Adrenal gland (tissue), 12 donors: ENCODE results near the gene CEBPZ. TPM values are rescaled to one million over a fixed set of nuclear protein-coding genes. Genes with fewer than 3 reads are reported as not detected.
"Not testable (repeated sequence)": the region's sequence is repeated elsewhere in the genome, so short reads cannot be mapped to it uniquely, and the experiment has no call there.

Experiments
- DNase-seq, 7 donors: peaks; one replicate each; pipeline ENCODE4 v3.0.0-alpha.2; 2019 to 2020
- H3K27ac ChIP-seq, 5 donors: fragments of 200-600 bp; sonication (generic) in 4 of 5; 1 replicate in 3 of 5; 2 replicates in 2 of 5; pipeline versions ENCODE4 v1.5.1 to v1.8.0; 2016 to 2020; ENCODE audit warnings: mild to moderate bottlenecking in 1 of 5
- H3K27me3 ChIP-seq: fragments of 200-600 bp; 2 replicates; pipeline ENCODE4 v1.8.0; 2021
- H3K36me3 ChIP-seq, 2 donors: fragments of 200-600 bp; replicated peaks in 1 of 2; 1 replicate in 1 of 2; 2 replicates in 1 of 2; pipeline versions ENCODE4 v1.5.1 to v1.8.0; 2018 to 2022
- H3K4me1 ChIP-seq, 2 donors: fragments of 200-600 bp; replicated peaks in 1 of 2; 1 replicate in 1 of 2; 2 replicates in 1 of 2; pipeline versions ENCODE4 v1.5.1 to v1.8.0; 2018 to 2021
- H3K4me3 ChIP-seq, 4 donors: fragments of 200-600 bp; sonication (generic) in 3 of 4; one replicate each; pipeline ENCODE4 v1.5.1; 2016 to 2018
- H3K9me3 ChIP-seq, 3 donors: fragments of 200-600 bp; sonication (generic) in 1 of 3; replicated peaks in 1 of 3; 1 replicate in 2 of 3; 2 replicates in 1 of 3; pipeline versions ENCODE4 v1.5.1 to v1.8.0; 2016 to 2021
- CTCF ChIP-seq, 6 experiments: fragments of 450-650 bp in 4 of 6; fragments of 200-600 bp in 2 of 6; sonication (generic) in 1 of 6; IDR thresholded peaks; 1 replicate in 5 of 6; 2 replicates in 1 of 6; pipeline versions ENCODE4 v1.5.1 to v1.8.0; 2016 to 2021; ENCODE audit warnings: antibody characterized with exemption in 6 of 6, mild to moderate bottlenecking in 2 of 6, moderate library complexity in 1 of 6
- POLR2A ChIP-seq, 2 donors: fragments of 450-650 bp; IDR thresholded peaks; one replicate each; pipeline ENCODE4 v1.6.1; 2017; ENCODE audit warnings: antibody characterized with exemption in 2 of 2, mild to moderate bottlenecking in 2 of 2, moderate library complexity in 1 of 2
- WGBS, 4 donors: extraction: QIAGEN DNeasy Blood & Tissue Kit in 2 of 4; methylation state at CpG; one replicate each; pipeline versions ENCODE4 v1.1.5 to v1.1.7; 2013 to 2017; 5-methylcytosine and 5-hydroxymethylcytosine counted together
- intact Hi-C, 2 donors: fragments of 100-400 bp; cut with DNase I; formaldehyde crosslinking; loops; one replicate each; pipeline versions ENCODE4 v1.14.1 to v1.15.0; 2022 to 2023
- polyA plus RNA-seq, 3 donors: library from polyadenylated mRNA; stranded (reverse); fragments of 200-250 nt in 2 of 3; fragments of 350-450 nt in 1 of 3; fragmentation: Illumina TruSeq in 1 of 3; extraction: RNeasy Lipid Tissue Mini Kit (QIAGEN cat#74804) in 1 of 3; gene quantifications; one replicate each; pipeline ENCODE4 v1.2.3, GENCODE V29; 2013 to 2014
- total RNA-seq, 9 donors: library from RNA; depleted of rRNA in 4 of 9; stranded (reverse); fragments of >200 nt in 4 of 9; fragments of 120-200 nt in 1 of 9; fragmentation: NEBNext Ultra II Directional in 1 of 9; extraction: Animal tissue kit (Norgen Biotek cat#: 25700) in 1 of 9; gene quantifications; one replicate each; pipeline versions ENCODE4 v1.1.0 to v1.2.4, GENCODE V29; 2013 to 2023
- donor health status: healthy with polysubstance abuse.
- donor health status: Bipolar disorder and iron deficiency.
- donor health status: DM: yes; HTN: yes; CAD: no.
- donor health status: DM: no; HTN: no; CAD: no.
- donor health status: DM: no; HTN: no; CAD: no.
- donor health status: DM: yes; HTN: yes; CAD: no.

CEBPZ gene
- total and polyA plus RNA-seq, 12 donors = 27.2 to 111 (median 66.7) TPM

- TF ChIP-seq POLR2A (IDR thresholded peaks at IDR 0.05) (no peak), CTCF (IDR thresholded peaks at IDR 0.05) (no peak)
- WGBS, 4 donors = 77 to 86% (median 81%) methylated on average over 4 of the region's 4 CpGs
- H3K27me3 ChIP-seq = no peaks in the 10 kb centered on the region
- H3K9me3 ChIP-seq = no peaks in the 10 kb centered on the region
- peaks cover 0 to 75% of the 10 kb centered on the region in 2 donors for H3K36me3 ChIP-seq
- intact Hi-C loops = no loop called here
- H3K4me3 ChIP-seq = no peak overlapping the region
- no peak for DNase-seq
- no peak overlapping the region for H3K27ac ChIP-seq
- H3K4me1 ChIP-seq = peaks cover 4 to 9% of the 10 kb centered on the region in 2 donors
Observed at GRCh38 chr2:37219046-37219445, 12.3 kb downstream of the CEBPZ start.

DNA sequence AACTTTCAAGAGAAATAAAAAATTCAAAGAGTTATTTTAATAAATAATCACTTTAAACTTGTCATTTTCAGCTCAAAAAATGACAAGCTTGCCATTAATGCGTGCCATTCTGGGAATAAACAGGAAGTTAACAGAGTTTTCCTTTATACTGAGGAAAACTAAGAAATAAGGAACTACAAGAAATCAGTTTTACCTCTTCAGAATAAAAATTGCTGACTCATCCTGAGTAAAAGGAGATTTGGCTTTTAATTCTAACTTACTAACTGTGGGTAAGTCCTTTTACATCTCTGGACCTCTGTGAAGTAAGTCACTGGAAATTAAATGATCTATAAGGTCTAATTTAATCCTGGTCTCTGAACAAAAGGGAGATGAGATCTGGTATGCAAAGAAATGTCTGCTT, 16.1 kb downstream of the CEBPZ start:
- Histone ChIP-seq H3K27me3 (no peaks in the 10 kb centered on the region), H3K9me3 (no peaks in the 10 kb centered on the region), H3K4me3 (no peak overlapping the region), H3K27ac (no peak overlapping the region), H3K4me1 (peaks cover 0 to 9% of the 10 kb centered on the region in 2 donors), H3K36me3 (peaks cover 0 to 84% of the 10 kb centered on the region in 2 donors)
- 65 to 87% (median 72%) methylated on average over 1 of the region's 1 CpG for WGBS, 4 donors
- no peak for DNase-seq
- TF ChIP-seq POLR2A (IDR thresholded peaks at IDR 0.05) = no peak
- TF ChIP-seq CTCF (IDR thresholded peaks at IDR 0.05) = no peak
- intact Hi-C loops = no loop called here

DNA sequence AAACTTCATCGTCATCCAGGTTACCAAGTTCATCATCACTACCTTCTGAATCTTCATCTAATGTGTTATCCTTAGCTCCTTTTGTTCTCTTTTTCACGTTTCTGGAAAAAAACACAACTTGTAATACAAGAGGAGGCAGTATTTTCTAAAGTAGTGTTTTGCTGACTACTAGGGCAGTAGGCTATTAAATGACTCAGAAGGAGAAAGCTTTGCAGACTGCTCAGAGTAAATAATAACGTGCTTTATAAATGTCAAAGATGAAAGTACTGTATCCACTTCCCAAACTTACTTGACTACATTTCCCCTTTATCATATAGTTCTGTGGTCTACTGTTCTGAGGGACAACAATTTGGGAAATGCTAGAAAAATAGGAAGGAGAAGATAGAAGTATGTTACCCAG, 19.5 kb downstream of the CEBPZ start:
- Histone ChIP-seq H3K36me3 (peaks cover 0 to 76% of the 10 kb centered on the region in 2 donors), H3K9me3 (peaks cover 0 to 14% (median 14%) of the 10 kb centered on the region in 3 donors), H3K27me3 (no peaks in the 10 kb centered on the region), H3K4me3 (no peak overlapping the region), H3K27ac (no peak overlapping the region), H3K4me1 (peaks cover 0 to 9% of the 10 kb centered on the region in 2 donors)
- 68 to 76% (median 69%) methylated on average over 3 of the region's 3 CpGs for WGBS, 4 donors
- intact Hi-C loops = no loop called here
- TF ChIP-seq CTCF (IDR thresholded peaks at IDR 0.05) = no peak
- no peak for TF ChIP-seq POLR2A (IDR thresholded peaks at IDR 0.05)
- no peak for DNase-seq

- H3K4me3 ChIP-seq = no peak overlapping the region
- intact Hi-C loops = no loop called here
- no peak for TF ChIP-seq CTCF (IDR thresholded peaks at IDR 0.05)
- no peak for TF ChIP-seq POLR2A (IDR thresholded peaks at IDR 0.05)
- H3K27me3 ChIP-seq = no peaks in the 10 kb centered on the region
- H3K9me3 ChIP-seq = peaks cover 0 to 14% (median 14%) of the 10 kb centered on the region in 3 donors
- no peak overlapping the region for H3K27ac ChIP-seq
- peaks cover 0 to 72% of the 10 kb centered on the region in 2 donors for H3K36me3 ChIP-seq
- H3K4me1 ChIP-seq = peaks cover 0 to 9% of the 10 kb centered on the region in 2 donors
- DNase-seq = no peak
Observed at GRCh38 chr2:37211212-37211611, 20.2 kb downstream of the CEBPZ start.

DNA sequence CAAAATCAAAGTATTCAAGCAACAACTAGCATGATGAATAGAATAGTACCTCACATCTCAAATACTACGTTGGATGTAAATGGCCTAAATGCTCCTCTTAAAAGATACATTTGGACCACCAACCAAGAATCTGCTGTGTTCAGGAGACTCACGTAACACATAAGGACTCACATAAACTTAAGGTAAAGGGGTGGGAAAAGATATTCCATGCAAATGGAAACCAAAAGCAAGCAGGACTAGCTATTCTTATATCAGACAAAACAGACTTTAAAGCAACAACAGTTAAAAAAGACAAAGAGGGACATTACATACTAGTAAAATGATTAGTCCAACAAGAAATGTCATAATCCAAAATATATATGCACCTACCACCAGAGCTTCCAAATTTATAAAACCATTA, 24.6 kb downstream of the CEBPZ start:
- H3K27ac ChIP-seq, H3K4me1 ChIP-seq, DNase-seq, H3K27me3 ChIP-seq, H3K4me3 ChIP-seq, intact Hi-C loops: not testable (repeated sequence)
- Histone ChIP-seq H3K9me3 (peaks cover 0 to 14% (median 14%) of the 10 kb centered on the region in 3 donors), H3K36me3 (peaks cover 4 to 62% of the 10 kb centered on the region in 2 donors)
- WGBS, 4 donors = 95 to 97% (median 96%) methylated on average over 2 of the region's 2 CpGs
